DMS53 treated with DMSO at 0.1 percent for 48 hours (cell line): ENCODE results near the gene KATNB1.
"Not testable (repeated sequence)": the region's sequence is repeated elsewhere in the genome, so short reads cannot be mapped to it uniquely, and the experiment has no call there.

Experiments used
- DNase-seq: peaks from one replicate; lab custom pipeline; 2025; ENCODE audit not compliant: unreplicated experiment; lab: John Stamatoyannopoulos, UW

KATNB1 gene

DNA sequence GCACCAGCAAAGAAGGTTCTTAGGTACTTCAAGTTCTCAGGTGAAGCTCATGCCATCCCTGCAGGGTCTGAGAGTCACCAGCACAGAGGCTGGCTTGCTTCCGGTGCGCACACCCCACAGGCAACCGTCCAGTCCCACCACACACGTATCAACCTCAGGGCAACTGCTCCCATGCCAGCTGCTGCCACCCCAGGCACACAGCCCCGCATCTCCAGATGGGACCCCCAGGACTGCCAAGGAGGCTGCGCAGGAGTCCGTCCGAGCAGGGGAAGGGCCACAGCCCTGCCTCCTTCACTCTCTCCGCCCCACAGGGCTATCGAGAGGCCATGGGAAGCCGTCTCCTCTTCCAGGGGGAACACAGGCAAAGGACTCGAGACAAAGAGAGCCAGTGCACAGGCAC is 53.4 kb downstream of the KATNB1 start:
- no peak for DNase-seq

DNA sequence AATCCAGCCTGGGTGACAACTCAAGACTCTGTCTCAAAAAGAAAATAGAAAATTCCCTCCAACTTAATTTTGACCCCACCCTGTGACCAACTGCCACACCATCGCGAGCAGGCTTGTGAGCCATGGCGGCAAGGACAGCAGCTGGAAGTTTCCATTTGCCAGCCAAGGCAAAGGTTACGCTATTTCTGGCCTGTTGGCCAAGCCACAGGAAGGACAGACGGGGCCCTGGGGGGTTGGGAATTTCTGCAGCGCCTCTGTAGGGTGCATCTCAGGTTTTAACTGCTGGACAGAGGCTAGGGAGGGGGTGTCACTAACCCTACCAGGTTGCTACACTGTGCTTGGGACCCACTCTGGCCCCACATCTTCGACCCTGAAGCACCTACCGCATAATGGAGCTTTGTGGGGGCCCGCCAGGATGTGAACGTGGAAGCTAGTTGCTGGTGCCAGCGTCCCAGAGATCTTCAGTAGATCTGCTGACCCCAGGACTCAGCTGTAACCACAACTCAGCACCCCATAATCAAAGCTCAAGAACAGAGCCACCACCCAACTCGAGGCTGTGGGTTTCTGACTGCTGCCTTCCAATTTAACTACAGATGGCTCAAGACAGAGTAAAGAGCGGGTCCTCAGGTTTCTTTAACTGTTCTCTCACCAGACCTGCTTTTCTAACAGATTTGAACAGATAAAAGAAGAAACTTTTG is 55.8 kb downstream of the KATNB1 start:
- no peak for DNase-seq

DNA sequence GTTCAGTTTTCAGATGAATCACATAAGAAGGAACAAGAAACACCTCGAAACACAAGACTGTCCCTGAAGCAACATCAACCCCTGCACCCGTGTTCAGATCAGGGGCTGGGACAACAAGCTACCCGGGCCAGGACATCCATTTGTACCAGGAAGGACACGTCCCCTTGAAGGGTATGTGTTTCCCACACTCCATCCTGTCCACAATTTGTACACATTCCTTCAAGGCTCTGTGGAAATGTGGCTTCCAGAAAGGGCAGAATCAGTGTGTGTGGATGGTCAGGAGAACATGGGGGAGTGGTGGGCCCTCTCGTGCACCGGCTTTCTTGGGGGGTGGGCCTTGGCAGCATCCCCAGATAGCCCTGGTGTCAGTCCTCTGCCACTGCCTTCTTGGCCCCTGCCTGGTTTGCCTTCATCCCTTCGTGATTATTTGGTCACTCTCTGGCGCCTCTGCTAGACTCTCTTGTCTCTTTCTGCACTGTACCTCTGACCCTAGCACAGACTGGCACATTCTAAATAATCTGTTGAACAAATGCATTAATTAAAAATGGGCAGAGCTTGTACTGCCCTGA is 56.4 kb downstream of the KATNB1 start:
- DNase-seq, result no peak

DNA sequence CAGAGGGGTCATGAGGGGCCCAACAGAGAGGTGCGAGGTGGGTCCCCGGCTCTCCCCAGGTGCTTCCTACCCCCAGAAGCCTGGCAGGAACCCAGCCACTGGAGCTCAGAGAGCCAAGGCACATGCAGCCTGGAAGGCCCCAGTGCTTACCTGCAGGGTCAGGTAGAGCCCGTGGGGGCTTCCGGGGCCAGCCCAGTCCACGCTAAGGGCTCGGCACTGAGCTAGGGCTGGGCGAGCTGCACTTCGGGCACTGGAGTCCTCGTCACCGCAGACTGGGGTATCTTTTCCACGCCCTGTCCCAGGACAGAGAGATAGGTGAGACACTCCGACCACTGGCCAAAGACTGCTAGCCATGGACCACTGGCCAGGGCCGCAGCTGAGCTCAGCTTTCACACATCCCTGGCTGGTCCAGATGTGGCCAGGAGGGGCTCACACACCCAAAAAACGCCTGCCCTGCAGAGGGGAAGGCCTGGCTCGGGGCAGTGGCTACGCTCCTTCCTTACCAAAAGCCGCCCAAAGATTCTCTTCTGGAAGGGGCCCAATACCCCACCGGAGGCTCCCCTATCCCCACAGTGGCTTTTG is 59.4 kb downstream of the KATNB1 start:
- no peak for DNase-seq

DNA sequence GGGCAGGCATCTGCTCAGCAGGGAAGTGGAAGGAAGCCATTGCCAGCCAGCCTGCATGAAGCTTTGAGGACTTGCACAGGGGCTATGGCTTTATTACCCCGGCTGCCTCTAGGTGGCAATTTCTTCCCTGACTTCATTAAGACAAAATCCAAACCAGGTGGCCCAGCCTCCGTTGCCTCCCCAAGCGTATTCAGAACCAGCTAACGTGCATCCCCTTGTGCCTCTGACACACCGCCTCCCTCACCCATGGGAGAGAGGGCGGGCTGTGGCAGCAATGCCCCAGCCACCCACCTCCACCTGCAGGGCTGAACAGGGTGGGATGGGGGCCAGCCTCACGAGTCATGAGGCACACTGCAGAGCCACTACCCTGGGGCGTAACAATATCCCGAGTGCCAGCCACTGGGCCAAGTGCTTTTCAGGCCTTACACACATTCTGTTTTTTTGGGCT is 59.9 kb downstream of the KATNB1 start:
- DNase-seq, result no peak

DNA sequence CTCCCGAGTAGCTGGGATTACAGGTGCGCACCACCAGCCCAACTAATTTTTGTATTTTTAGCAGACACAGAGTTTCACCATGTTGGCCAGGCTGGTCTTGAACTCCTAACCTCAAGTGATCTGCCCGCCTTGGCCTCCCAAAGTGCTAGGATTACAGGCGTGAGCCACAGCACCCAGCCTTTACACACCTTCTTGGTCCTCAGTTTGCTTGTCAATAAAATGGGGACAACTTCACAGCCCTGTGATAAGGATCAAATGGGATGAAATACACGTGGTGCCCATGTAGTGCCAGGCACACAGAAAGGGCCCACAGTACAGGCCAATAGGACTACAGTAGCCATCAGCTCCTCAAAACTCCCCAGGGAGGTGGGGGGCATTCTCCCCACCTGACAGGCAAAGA is 60.4 kb downstream of the KATNB1 start:
- not testable (repeated sequence) for DNase-seq

DNA sequence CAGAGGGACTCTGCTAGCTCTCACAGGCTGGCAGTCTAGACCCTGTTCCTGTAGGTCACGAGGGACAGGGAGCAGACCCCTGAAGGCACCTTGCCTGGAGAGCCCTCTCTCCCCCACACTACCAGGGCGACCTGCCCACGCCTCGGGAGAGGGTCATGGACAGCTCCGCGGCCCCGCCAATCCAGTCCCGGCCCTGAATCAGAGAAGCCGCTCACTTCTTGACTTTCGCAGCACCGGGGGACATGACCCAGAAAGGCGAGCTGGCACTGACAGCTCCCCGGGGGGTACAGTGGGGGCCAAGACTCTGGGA is 61.6 kb downstream of the KATNB1 start:
- no peak for DNase-seq

DNA sequence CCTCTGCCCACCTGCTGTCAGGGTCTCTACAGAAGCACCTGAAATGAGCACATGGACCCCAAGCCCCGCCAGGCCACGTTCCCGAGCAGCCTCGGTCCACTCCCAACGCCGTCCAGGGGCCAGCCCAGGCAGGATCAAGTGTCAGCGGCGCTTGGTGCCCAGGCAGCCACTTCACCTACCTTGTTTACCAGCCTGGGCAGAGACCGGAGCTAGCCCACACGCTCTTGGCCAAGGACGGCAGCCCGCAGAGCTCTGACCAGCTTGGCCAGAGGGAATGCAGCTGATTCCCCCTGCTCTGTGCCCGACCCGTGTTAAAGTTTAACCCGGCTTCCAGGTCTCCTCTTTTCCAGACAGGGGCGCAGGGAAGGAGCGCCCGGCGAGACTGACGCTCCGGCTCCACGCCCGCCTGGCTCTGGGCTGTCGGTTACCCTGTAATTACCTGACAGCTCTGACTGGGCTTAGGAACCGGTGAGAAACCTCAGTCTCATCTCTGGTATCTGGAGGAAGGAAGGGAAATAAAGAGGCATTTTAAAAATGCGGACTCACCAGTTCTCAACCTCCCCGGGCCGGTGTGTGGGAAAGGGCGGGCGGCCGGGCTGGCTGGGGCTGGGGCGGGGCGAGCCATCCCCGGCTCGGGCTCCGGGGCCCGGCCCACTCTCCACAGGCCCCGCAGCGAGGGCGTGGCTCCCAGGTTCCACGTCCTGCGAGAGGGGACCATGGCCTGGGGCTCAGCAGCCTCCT is 62.1 kb downstream of the KATNB1 start:
- peak; percentile 88 for DNase-seq

DNA sequence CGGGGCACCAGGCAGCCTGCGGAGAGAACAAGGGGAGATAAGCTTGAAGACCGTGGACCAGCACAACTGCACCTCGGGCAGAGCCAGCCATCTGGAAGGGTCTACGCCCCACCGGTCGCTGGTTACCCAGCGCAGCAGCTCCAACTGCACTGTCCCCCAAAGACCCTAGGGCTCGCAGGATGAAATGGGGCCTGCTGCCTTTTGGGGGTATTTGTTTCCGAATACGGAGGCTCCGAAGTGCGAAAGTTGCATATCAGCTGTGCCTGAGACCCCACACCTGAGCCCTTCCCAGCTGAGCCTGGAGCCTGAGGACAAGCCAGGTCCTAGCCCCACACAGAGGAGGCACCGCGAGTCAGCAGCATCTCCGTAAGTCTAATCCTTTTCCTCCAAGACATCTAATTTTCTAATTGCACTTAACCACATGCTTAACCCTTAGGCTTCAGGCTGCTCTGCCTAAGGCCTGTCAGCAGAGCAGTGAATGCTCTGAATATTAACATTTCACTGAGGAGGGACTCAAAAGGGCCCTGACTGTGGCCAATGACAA is 62.8 kb downstream of the KATNB1 start:
- no peak for DNase-seq

DNA sequence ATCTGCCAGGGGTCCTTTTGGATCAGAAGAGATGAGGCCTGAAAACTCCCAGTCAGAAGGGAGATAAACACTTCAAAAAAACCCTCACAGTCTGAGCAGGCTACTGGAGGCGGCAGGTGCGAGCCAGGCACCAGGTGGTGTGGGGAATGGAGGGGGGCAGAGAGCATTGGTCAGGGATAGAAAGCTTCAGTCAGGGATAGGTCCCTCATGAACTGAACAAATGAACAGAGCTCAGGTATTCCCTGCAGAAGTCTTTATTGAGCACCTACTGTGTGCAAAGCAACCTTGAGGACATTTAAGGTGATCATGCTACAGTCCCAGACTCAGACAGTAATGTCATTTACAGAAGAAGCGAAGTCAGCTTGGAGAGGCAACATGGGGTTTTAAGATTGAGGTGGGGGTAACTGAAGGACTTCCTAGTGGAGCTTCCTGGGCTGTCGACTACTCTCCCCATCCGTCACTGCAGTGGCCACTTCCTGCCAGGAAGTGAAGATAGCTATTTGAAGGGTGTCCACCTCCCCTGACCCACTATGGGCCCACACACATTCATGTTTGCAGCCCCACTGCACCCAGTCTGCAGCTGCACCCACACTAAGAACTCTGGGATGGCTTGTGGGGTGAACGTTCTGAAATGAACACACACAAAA is 63.5 kb downstream of the KATNB1 start:
- peak; percentile 87 for DNase-seq

DNA sequence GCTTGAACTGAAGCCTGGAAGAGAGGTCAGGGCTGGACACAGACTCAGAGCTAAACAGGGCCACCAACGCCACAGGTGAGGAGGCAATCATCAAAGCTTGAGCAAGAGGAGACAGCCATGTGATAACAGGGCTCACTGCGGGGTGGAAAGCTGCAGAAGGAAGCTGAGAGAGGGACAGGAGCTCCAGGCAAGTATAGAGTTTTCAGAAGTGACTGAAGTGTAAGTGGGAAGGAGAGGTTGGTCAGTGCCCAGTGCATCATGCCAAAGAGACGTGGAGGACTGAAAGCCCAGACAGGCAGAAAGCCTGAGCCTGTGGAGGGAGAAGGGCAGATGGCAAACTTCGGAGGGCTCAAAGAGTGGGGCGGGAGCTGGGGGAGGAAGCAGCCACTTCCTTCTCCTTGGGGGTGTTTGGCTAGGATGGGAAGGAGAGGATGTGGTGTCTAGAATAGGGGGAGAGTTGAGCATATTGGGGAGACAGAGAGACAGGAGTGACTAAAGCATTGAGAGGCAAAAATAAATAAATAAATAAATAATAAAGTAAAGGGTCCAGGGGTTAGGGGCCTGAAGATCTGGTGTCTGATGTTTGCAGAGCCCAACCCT is 64.1 kb downstream of the KATNB1 start:
- DNase-seq, result peak; percentile 40

DNA sequence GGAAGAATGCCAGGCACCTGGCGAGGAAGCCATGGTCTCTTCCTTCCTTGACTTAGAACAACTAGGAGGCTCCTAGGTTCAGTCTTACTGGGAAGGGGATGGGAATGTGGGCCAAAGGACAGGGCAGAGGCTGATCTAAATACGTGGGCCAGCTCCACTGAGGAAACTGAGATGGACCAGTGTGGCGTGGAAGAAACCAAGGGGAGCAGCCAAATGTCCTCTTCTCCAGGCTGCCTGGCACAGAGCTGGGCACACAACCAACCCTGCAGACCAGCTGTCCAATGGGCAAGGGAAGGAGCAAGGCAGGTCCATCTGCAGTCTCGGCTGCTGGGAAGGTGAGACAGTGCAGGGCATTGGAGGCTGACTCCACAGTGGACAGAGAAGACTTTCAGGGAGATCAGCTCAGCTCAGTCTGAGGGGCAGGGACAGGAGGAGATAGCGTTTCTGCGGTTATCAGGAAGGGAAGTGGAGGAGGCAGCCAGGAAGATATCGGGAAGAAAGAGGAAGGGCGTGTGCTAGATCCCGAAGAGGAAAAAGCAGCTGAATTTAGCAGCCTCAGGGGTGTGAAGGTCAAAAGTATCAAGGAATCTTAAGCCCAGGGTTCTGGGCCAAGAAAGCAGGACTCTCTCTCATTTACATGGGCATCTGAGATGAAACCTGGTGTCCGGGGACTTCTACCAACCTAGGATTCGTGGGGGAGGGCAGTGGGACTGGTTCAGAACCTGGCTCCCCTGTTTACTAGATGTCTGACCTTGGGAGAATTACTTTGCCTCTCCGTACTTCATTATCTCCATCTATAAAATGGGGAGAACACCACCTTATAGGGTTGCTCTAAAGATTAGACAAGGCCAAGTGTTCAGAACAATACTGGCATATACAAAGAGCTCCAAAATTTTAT is 64.9 kb downstream of the KATNB1 start:
- no peak for DNase-seq

DNA sequence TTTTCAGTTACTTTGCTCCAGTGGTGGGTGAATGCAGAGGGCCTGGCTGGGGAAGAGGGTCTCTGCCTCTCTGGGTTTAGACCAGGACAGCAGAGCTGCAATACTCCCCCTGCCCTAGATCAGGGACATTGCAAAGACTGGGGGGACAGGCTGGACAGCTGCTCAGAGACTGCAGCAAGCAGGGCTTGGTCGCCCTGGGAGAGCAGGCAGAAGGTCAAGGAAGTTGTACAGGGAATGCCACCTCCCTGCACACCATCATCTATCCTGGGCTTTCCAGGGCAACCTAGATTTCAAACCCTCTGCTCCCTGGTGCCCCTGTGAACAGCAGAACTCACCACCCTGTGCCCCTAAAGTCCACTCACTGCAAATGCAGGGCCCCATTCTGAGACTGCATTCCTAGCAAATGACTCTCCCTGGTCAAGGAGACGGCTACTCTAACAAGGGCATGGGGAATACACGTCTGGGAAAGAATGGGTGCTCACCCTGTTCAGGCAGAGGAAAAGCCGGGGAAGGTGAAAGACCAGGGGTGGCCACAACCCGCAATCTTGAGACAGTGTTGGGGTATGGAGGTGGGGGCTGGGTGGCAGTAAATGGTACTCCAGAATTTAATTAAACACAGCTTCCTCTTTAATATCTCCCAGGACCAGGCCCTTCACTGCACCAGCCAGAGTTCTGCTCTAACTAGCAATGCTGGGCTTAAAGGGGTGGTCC is 65.7 kb downstream of the KATNB1 start:
- no peak for DNase-seq

DNA sequence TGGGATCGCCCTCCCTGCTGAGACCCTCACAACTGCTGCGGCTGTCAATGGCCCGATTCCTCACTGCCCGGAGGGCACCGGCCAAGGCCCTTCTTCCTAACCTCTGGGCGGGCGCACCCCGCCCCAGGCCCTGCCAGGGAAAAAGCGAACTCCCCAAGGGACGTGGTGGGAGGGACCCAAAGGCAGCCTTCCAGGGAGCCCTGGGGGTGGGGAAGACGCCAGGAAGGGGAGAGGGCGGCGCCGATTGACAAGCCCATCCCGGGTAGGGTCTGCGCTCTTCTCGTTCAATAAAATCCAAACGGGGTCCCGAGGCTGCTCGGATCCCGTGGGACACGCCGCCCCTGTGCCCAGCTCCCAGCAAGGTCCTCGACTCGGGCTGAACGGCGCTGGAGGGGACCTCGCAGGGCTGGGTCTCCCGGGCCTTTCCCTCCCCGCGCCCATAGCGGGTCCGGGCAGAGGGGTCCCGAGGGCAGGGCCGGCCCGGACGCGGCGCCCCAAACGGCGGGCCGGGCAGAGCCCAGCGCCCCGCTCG is 66.3 kb downstream of the KATNB1 start:
- no peak for DNase-seq

DNA sequence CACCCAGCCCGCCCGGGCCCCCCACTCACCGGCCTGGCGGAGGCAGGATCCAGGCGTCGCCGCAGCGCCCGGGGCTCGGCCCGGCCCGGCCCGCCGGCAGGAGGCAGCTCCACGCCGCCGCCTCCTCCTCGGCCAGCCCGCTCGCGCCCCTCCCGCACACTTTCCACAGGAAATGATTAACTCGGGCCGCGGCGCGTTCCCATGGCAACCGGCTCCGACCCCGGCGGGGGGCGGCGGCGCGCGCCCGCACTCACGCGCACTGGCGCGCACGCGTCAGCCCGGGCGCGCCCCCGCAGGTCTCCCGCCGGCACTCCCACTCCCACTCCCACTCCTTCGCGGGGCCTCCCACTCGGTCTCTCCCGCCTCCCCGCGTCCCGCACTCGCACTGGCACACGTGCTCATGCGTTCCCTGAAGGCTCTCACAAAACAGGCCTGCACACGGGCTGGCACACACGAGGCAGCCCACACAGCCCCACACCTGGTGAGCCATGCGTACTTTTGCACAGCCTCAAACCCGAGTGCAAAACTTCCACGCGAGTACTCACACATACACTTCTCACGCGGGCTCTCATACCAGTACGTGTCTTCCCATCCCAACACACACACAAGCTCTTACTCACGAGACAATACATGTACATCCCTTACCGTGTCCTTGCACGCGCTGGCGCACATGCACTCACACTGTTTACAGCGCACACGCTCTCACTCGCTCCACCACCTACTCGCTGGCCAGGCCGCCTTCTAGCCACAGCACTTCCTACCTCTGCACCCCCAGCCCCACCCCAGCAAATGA is 67.0 kb downstream of the KATNB1 start, which contains the start of gene KIFC3:
TSS of gene KIFC3 (minus strand) at position 151 of the 793 bp plus-strand sequence. CDS start 4,248 bp downstream, outside the sequence.
- peak; percentile 73 for DNase-seq

DNA sequence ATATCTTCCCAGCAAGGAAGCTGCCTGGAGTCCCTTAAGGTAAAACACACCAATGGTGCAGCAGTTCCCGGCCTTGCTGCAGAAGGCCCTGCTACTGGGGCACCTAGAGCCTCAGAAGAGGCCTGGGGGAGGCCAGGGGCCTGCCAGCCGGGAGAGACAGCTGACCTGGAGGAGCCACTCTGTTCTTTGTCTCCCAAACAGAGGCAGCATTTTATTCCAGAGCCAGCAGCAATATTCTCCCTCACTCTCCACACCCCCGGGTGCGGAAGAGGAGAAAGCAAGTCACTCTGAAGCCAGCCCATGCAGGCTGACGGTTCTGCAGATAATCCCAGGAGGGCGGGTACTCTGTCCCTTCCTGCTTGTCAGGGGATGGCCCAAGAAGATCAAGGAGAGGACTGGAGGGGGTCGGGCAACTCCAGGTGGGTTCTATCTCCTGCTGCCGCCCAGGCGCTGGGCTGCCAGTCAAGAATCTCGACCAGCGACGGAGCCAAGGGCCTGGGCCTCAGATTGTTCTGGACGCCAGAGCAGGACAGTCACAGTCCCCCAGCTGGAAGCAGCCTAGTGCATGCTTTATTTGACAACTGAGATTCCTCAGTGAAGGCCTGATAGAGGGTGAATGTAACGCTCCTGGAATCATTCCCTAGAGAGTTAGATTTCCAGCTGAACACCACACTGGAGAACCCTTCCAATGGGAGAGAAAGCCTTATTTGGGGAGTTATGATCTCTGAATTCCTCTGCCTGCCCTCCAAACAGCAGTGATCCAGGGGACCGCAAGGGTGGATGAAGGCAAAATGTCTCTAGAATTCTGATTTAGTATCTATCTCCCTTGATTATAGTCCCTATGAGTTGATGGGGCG is 67.8 kb downstream of the KATNB1 start:
- no peak for DNase-seq
